VCaP (cell line): ENCODE results near the gene PDE10A.

Experiments used
- H3K27ac ChIP-seq: fragments of 450-650 bp; 2 replicates; pipeline ENCODE4 v1.5.1; 2017
- CTCF ChIP-seq: fragments of 450-650 bp; conservative IDR thresholded peaks from 2 replicates; pipeline ENCODE4 v1.5.1; 2017; ENCODE audit warnings: mild to moderate bottlenecking, moderate library complexity

Gene PDE10A

DNA sequence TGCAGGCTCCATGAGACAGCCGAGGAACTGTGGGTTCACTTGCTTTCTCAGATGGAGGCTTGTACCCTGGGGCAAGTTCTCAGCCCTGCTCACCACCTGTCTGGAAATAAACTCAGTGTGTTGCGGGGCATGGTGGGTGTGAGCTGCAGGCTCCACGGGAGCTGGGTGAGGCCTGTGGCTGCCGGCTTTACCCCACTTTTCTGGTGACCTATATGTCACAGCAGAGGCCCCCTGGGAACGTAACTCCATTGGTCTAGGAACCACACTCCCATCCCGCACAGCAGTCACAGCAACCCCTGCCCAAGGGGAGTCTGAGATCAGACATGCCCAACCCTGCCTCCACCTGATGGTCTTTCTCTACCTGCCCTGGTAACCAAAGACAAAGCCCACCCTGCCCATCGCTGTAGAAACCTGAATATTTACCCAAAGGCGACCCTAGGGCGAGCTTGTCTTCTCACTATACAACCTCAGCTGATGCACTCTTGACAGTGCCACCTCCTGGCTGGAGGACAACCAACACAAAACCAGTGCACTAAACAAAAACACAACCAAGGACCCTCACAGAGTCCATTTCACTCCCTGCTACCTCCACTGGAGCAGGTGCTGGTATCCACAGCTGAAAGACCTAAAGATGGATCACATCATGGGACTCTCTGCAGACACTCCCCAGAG is 174.3 kb downstream of the PDE10A start:
- no peak for TF ChIP-seq CTCF
- peak overlapping the region; percentile 60 for H3K27ac ChIP-seq

- H3K27ac ChIP-seq, result peak overlapping the region; percentile 60
- TF ChIP-seq CTCF, result no peak
Observed at GRCh38 chr6:165487950-165488349, 175.1 kb downstream of the PDE10A start.

DNA sequence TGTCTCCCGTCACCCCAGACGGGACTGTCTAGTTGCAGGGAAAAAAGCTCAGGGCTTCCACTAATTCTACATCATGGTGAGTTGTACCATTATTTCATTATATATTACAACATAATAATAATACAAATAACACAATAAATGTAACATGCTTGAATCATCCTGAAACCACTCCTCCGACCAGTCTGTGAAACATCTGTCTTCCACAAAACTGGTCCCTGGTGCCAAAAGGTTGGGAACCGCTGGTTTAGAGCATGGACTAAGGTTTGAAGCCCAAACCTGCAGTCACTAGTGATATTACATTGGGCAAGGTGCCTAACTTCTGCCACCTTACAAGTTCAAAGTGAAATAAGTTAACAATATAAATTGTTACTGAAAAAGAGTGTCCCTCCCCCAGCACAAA is 175.7 kb downstream of the PDE10A start:
- no peak for TF ChIP-seq CTCF
- peak overlapping the region; percentile 60 for H3K27ac ChIP-seq

GRCh38 chr6:165486183-165487137 is 176.6 kb downstream of the PDE10A start:
- TF ChIP-seq CTCF, result no peak

GRCh38 chr6:165484178-165484889 is 178.7 kb downstream of the PDE10A start:
- H3K27ac ChIP-seq, result no peak overlapping the region
- no peak for TF ChIP-seq CTCF

More at GRCh38 chr6:165486183-165487137, 176.6 kb downstream of the PDE10A start:
- peak overlapping the region; percentile 60; the same call in 1 of the 2 replicates for H3K27ac ChIP-seq

GRCh38 chr6:165481921-165482320 is 181.1 kb downstream of the PDE10A start:
- no peak for TF ChIP-seq CTCF
- H3K27ac ChIP-seq, result peak overlapping the region; percentile 51

GRCh38 chr6:165480916-165481315 is 182.1 kb downstream of the PDE10A start:
- TF ChIP-seq CTCF, result no peak
- peak overlapping the region; percentile 51 for H3K27ac ChIP-seq
